HAP-1 (cell line): ENCODE measurements around the gene PRUNE1.

Experiments
- DNase-seq, 2 experiments: peaks; one replicate each; pipeline ENCODE4 v3.0.0-alpha.2; 2016 to 2020; ENCODE audit warnings: low spot score in 2 of 2
- H3K27me3 ChIP-seq: fragments of 250-450 bp; sonication (Bioruptor Pico); 2 replicates; pipeline ENCODE4 v1.5.1; 2020; ENCODE audit warnings: low read depth, mild to moderate bottlenecking, moderate library complexity
- H3K36me3 ChIP-seq: fragments of 250-450 bp; sonication (Bioruptor Pico); replicated peaks from 2 replicates; pipeline ENCODE4 v1.5.1; 2020; ENCODE audit warnings: mild to moderate bottlenecking
- H3K4me1 ChIP-seq: fragments of 250-450 bp; sonication (Bioruptor Pico); 2 replicates; pipeline ENCODE4 v1.5.1; 2020; ENCODE audit warnings: mild to moderate bottlenecking
- H3K4me3 ChIP-seq: fragments of 250-450 bp; sonication (Bioruptor Pico); 2 replicates; pipeline ENCODE4 v1.5.1; 2020; ENCODE audit warnings: mild to moderate bottlenecking, moderate library complexity
- H3K9me3 ChIP-seq: fragments of 250-450 bp; sonication (Bioruptor Pico); 2 replicates; pipeline ENCODE4 v1.5.1; 2020; ENCODE audit warnings: mild to moderate bottlenecking, moderate library complexity
- in situ Hi-C: fragments of 300-500 bp; cut with MboI; formaldehyde crosslinking; loops from 3 replicates; pipeline ENCODE4 v1.14.3; 2020; ENCODE audit warnings: low sequenced_read_pairs, inconsistent platforms, mixed read lengths

Gene PRUNE1

GRCh38 chr1:151005729-151006319 lies 2.4 kb upstream of the PRUNE1 start:
- Histone ChIP-seq H3K27me3 (no peaks in the 10 kb centered on the region), H3K9me3 (no peaks in the 10 kb centered on the region), H3K36me3 (no peaks in the 10 kb centered on the region; the same call in 1 of the 2 replicates), H3K4me3 (peak overlapping the region; percentile 25), H3K4me1 (peaks cover 22% of the 10 kb centered on the region)
- in situ Hi-C loops: no loop called here
- no peak for DNase-seq

GRCh38 chr1:151006327-151007052 lies 1.8 kb upstream of the PRUNE1 start, which contains the start of gene MINDY1:
Gene MINDY1 (minus strand): TSS chr1:151006902. CDS start chr1:151002617, 4,285 bp downstream.
- H3K9me3 ChIP-seq: no peaks in the 10 kb centered on the region
- no peaks in the 10 kb centered on the region; the same call in 1 of the 2 replicates for H3K36me3 ChIP-seq
- peak; percentile 83 to 88 for DNase-seq
- in situ Hi-C loops: no loop called here
- peak within 1 kb of the TSS; percentile 60 for H3K4me3 ChIP-seq
- H3K4me1 ChIP-seq: peaks cover 22% of the 10 kb centered on the region
- no peaks in the 10 kb centered on the region for H3K27me3 ChIP-seq

GRCh38 chr1:151007853-151008243 lies 401 bp upstream of the PRUNE1 start:
- in situ Hi-C loops: no loop called here
- Histone ChIP-seq H3K4me3 (peak overlapping the region; percentile 60), H3K36me3 (no peaks in the 10 kb centered on the region), H3K4me1 (peaks cover 22% of the 10 kb centered on the region), H3K9me3 (no peaks in the 10 kb centered on the region), H3K27me3 (no peaks in the 10 kb centered on the region)
- no peak for DNase-seq

- H3K9me3 ChIP-seq: no peaks in the 10 kb centered on the region
- H3K4me3 ChIP-seq: peak overlapping the region; percentile 60
- no peaks in the 10 kb centered on the region for H3K36me3 ChIP-seq
- peaks cover 20% of the 10 kb centered on the region for H3K4me1 ChIP-seq
- no peak for DNase-seq
- no peaks in the 10 kb centered on the region for H3K27me3 ChIP-seq
- in situ Hi-C loops: no loop called here
These were observed 948 bp downstream of the PRUNE1 start for GRCh38 chr1:151009206-151009587.

- H3K9me3 ChIP-seq: no peaks in the 10 kb centered on the region
- H3K4me1 ChIP-seq: peaks cover 20% of the 10 kb centered on the region
- peak overlapping the region; percentile 60; the same call in 1 of the 2 replicates for H3K4me3 ChIP-seq
- H3K36me3 ChIP-seq: no peaks in the 10 kb centered on the region
- no peak for DNase-seq
- in situ Hi-C loops: no loop called here
- H3K27me3 ChIP-seq: no peaks in the 10 kb centered on the region
These were observed 1.6 kb downstream of the PRUNE1 start for GRCh38 chr1:151009674-151010345.

- Histone ChIP-seq H3K9me3 (no peaks in the 10 kb centered on the region), H3K4me1 (peaks cover 20% of the 10 kb centered on the region), H3K36me3 (no peaks in the 10 kb centered on the region), H3K27me3 (no peaks in the 10 kb centered on the region), H3K4me3 (no peak overlapping the region)
- in situ Hi-C loops: no loop called here
- DNase-seq: no peak
These were observed 2.1 kb downstream of the PRUNE1 start for GRCh38 chr1:151010346-151010726.

GRCh38 chr1:151011154-151011850 lies 3.1 kb downstream of the PRUNE1 start:
- H3K9me3 ChIP-seq: no peaks in the 10 kb centered on the region
- H3K4me1 ChIP-seq: peaks cover 19% of the 10 kb centered on the region
- H3K27me3 ChIP-seq: no peaks in the 10 kb centered on the region
- no peak overlapping the region for H3K4me3 ChIP-seq
- in situ Hi-C loops: no loop called here
- no peaks in the 10 kb centered on the region for H3K36me3 ChIP-seq
- no peak for DNase-seq

- H3K9me3 ChIP-seq: no peaks in the 10 kb centered on the region
- no peaks in the 10 kb centered on the region for H3K36me3 ChIP-seq
- DNase-seq: no peak
- H3K27me3 ChIP-seq: no peaks in the 10 kb centered on the region
- no peak overlapping the region for H3K4me3 ChIP-seq
- in situ Hi-C loops: no loop called here
- H3K4me1 ChIP-seq: peaks cover 7% of the 10 kb centered on the region
These were observed 4.6 kb downstream of the PRUNE1 start for GRCh38 chr1:151012684-151013471.

- H3K4me1 ChIP-seq: peaks cover 6% of the 10 kb centered on the region; the same call in 1 of the 2 replicates
- in situ Hi-C loops: no loop called here
- H3K9me3 ChIP-seq: no peaks in the 10 kb centered on the region
- H3K36me3 ChIP-seq: no peaks in the 10 kb centered on the region; the same call in 1 of the 2 replicates
- no peak overlapping the region for H3K4me3 ChIP-seq
- no peak for DNase-seq
- H3K27me3 ChIP-seq: no peaks in the 10 kb centered on the region
These were observed 5.3 kb downstream of the PRUNE1 start for GRCh38 chr1:151013518-151013917.

GRCh38 chr1:151024540-151025146 lies 16.4 kb downstream of the PRUNE1 start:
- peaks cover 12% of the 10 kb centered on the region for H3K36me3 ChIP-seq
- in situ Hi-C loops: no loop called here

GRCh38 chr1:151026460-151026859 lies 18.2 kb downstream of the PRUNE1 start:
- DNase-seq: no peak
- Histone ChIP-seq H3K9me3 (no peaks in the 10 kb centered on the region), H3K27me3 (no peaks in the 10 kb centered on the region), H3K4me1 (no peaks in the 10 kb centered on the region), H3K36me3 (peaks cover 18% of the 10 kb centered on the region), H3K4me3 (no peak overlapping the region)
- in situ Hi-C loops: no loop called here

More at GRCh38 chr1:151024540-151025146, 16.4 kb downstream of the PRUNE1 start:
- peak; percentile 27 to 86 for DNase-seq
- H3K4me1 ChIP-seq: no peaks in the 10 kb centered on the region
- H3K27me3 ChIP-seq: no peaks in the 10 kb centered on the region
- no peaks in the 10 kb centered on the region for H3K9me3 ChIP-seq
- H3K4me3 ChIP-seq: no peak overlapping the region

GRCh38 chr1:151032164-151032563 lies 23.9 kb downstream of the PRUNE1 start:
- H3K27me3 ChIP-seq: no peaks in the 10 kb centered on the region
- H3K4me1 ChIP-seq: no peaks in the 10 kb centered on the region
- DNase-seq: no peak
- no peaks in the 10 kb centered on the region for H3K9me3 ChIP-seq
- H3K36me3 ChIP-seq: peaks cover 24% of the 10 kb centered on the region
- H3K4me3 ChIP-seq: no peak overlapping the region
- in situ Hi-C loops: no loop called here

- no peak overlapping the region for H3K4me3 ChIP-seq
- DNase-seq: no peak
- H3K36me3 ChIP-seq: peaks cover 16% of the 10 kb centered on the region
- H3K27me3 ChIP-seq: no peaks in the 10 kb centered on the region
- in situ Hi-C loops: no loop called here
- H3K9me3 ChIP-seq: no peaks in the 10 kb centered on the region
- H3K4me1 ChIP-seq: no peaks in the 10 kb centered on the region
These were observed 26.9 kb downstream of the PRUNE1 start for GRCh38 chr1:151035167-151035566.
